Right atrium auricular region (tissue), 2 donors: ENCODE data around the gene SCN1B. TPM values are rescaled to one million over a fixed set of nuclear protein-coding genes. Genes with fewer than 3 reads are reported as not detected.
"Not testable (repeated sequence)": the region's sequence is repeated elsewhere in the genome, so short reads cannot be mapped to it uniquely, and the experiment has no call there.

Source experiments
- DNase-seq: peaks from one replicate; pipeline ENCODE4 v3.0.0-alpha.2; 2019; ENCODE audit warnings: low spot score
- H3K27ac ChIP-seq, 2 donors: fragments of 200-600 bp; sonication (generic); 1 replicate in 1 of 2; 2 replicates in 1 of 2; pipeline ENCODE4 v1.5.1; 2016 to 2019
- H3K27me3 ChIP-seq, 2 donors: fragments of 200-600 bp; sonication (generic); one replicate each; pipeline versions ENCODE4 v1.5.1 to v1.6.0; 2017 to 2019
- H3K36me3 ChIP-seq: fragments of 200-600 bp; sonication (generic); one replicate; pipeline ENCODE4 v1.5.1; 2016
- H3K4me1 ChIP-seq, 2 donors: fragments of 200-600 bp; sonication (generic); one replicate each; pipeline versions ENCODE4 v1.5.1 to v1.6.0; 2017 to 2019
- H3K4me3 ChIP-seq, 2 donors: fragments of 200-600 bp; sonication (generic); 1 replicate in 1 of 2; 2 replicates in 1 of 2; pipeline ENCODE4 v1.5.1; 2017 to 2019; ENCODE audit warnings: mild to moderate bottlenecking in 1 of 2, moderate library complexity in 1 of 2
- H3K9me3 ChIP-seq, 2 donors: fragments of 200-600 bp; sonication (generic); one replicate each; pipeline ENCODE4 v1.5.1; 2019
- CTCF ChIP-seq, 2 donors: fragments of 200-600 bp; sonication (generic); IDR thresholded peaks; one replicate each; pipeline ENCODE4 v1.5.1; 2019; ENCODE audit warnings: antibody characterized with exemption in 2 of 2
- total RNA-seq, 2 donors: library from RNA; depleted of rRNA; stranded (reverse); fragments of >200 nt; gene quantifications; one replicate each; pipeline ENCODE4 v1.1.0, GENCODE V29; 2016

The SCN1B gene
- total RNA-seq, 2 donors from 2014 or later: 57.3 to 119 TPM

GRCh38 chr19:35044317-35045117 is 14.2 kb downstream of the SCN1B start:
- peak; percentile 93 to 97 for TF ChIP-seq CTCF (IDR thresholded peaks at IDR 0.05)
- Histone ChIP-seq H3K36me3 (no peaks in the 10 kb centered on the region), H3K9me3 (no peaks in the 10 kb centered on the region), H3K4me1 (peaks cover 0 to 47% of the 10 kb centered on the region in 2 donors), H3K4me3 (no peak overlapping the region), H3K27ac (no peak overlapping the region), H3K27me3 (no peaks in the 10 kb centered on the region)
- DNase-seq: peak; percentile 81

- no peak for DNase-seq
- no peaks in the 10 kb centered on the region for H3K27me3 ChIP-seq
- no peaks in the 10 kb centered on the region for H3K36me3 ChIP-seq
- H3K9me3 ChIP-seq: no peaks in the 10 kb centered on the region
- TF ChIP-seq CTCF (IDR thresholded peaks at IDR 0.05): peak in 1 of 2 donors; percentile 40
- peak overlapping the region; percentile 2 to 31 for H3K27ac ChIP-seq
- no peak overlapping the region for H3K4me3 ChIP-seq
- peaks cover 0 to 35% of the 10 kb centered on the region in 2 donors for H3K4me1 ChIP-seq
Observed at GRCh38 chr19:35045667-35046300, 15.5 kb downstream of the SCN1B start.

- Histone ChIP-seq H3K9me3 (no peaks in the 10 kb centered on the region), H3K27ac (peak overlapping the region in 1 of 2 donors; percentile 73), H3K4me1 (peaks cover 0 to 28% of the 10 kb centered on the region in 2 donors), H3K27me3 (no peaks in the 10 kb centered on the region), H3K4me3 (no peak overlapping the region), H3K36me3 (no peaks in the 10 kb centered on the region)
- no peak for DNase-seq
- no peak for TF ChIP-seq CTCF (IDR thresholded peaks at IDR 0.05)
Observed at GRCh38 chr19:35046461-35046860, 16.2 kb downstream of the SCN1B start.

GRCh38 chr19:35048911-35049411 is 18.7 kb downstream of the SCN1B start:
- no peaks in the 10 kb centered on the region for H3K36me3 ChIP-seq
- no peaks in the 10 kb centered on the region for H3K27me3 ChIP-seq
- H3K4me1 ChIP-seq: peaks cover 0 to 26% of the 10 kb centered on the region in 2 donors
- no peak for DNase-seq
- H3K27ac ChIP-seq: peak overlapping the region; percentile 73 to 82
- no peak for TF ChIP-seq CTCF (IDR thresholded peaks at IDR 0.05)
- no peak overlapping the region for H3K4me3 ChIP-seq
- H3K9me3 ChIP-seq: no peaks in the 10 kb centered on the region

- Histone ChIP-seq H3K27me3 (no peaks in the 10 kb centered on the region), H3K36me3 (no peaks in the 10 kb centered on the region), H3K27ac (peak overlapping the region; percentile 73 to 82), H3K4me3 (no peak overlapping the region), H3K4me1 (peaks cover 0 to 27% of the 10 kb centered on the region in 2 donors), H3K9me3 (no peaks in the 10 kb centered on the region)
- no peak for TF ChIP-seq CTCF (IDR thresholded peaks at IDR 0.05)
- no peak for DNase-seq
Observed at GRCh38 chr19:35049456-35049855, 19.2 kb downstream of the SCN1B start.

- H3K27me3 ChIP-seq, H3K4me3 ChIP-seq, H3K27ac ChIP-seq, H3K9me3 ChIP-seq, DNase-seq, H3K36me3 ChIP-seq: not testable (repeated sequence)
- peaks cover 0 to 27% of the 10 kb centered on the region in 2 donors for H3K4me1 ChIP-seq
Observed at GRCh38 chr19:35050662-35051061, 20.4 kb downstream of the SCN1B start.

- not testable (repeated sequence) for H3K36me3 ChIP-seq, H3K9me3 ChIP-seq, H3K27me3 ChIP-seq, H3K4me3 ChIP-seq, H3K27ac ChIP-seq, DNase-seq
- H3K4me1 ChIP-seq: peaks cover 0 to 30% of the 10 kb centered on the region in 2 donors
Observed at GRCh38 chr19:35051268-35051667, 21.0 kb downstream of the SCN1B start.
